Testis (tissue), 3 donors: ENCODE data around the gene ARSD. TPM values are rescaled to one million over a fixed set of nuclear protein-coding genes. Genes with fewer than 3 reads are reported as not detected.

Source experiments
- DNase-seq: peaks from one replicate; pipeline ENCODE4 v3.0.0-alpha.2; 2019
- H3K27ac ChIP-seq, 2 donors: fragments of 200-600 bp; sonication (generic); one replicate each; pipeline ENCODE4 v1.5.1; 2019
- H3K27me3 ChIP-seq: fragments of 200-600 bp; sonication (generic); one replicate; pipeline ENCODE4 v1.5.1; 2019
- H3K36me3 ChIP-seq: fragments of 200-600 bp; sonication (generic); one replicate; pipeline ENCODE4 v1.5.1; 2017; ENCODE audit warnings: low read depth; ENCODE audit errors: missing control alignments
- H3K4me1 ChIP-seq: fragments of 200-600 bp; sonication (generic); one replicate; pipeline ENCODE4 v1.5.1; 2019
- H3K4me3 ChIP-seq, 2 donors: fragments of 200-600 bp; sonication (generic); one replicate each; pipeline ENCODE4 v1.5.1; 2017 to 2019
- H3K9me3 ChIP-seq: fragments of 200-600 bp; sonication (generic); one replicate; pipeline ENCODE4 v1.5.1; 2017
- POLR2A ChIP-seq: fragments of 450-650 bp; IDR thresholded peaks from one replicate; pipeline ENCODE4 v1.6.1; 2017; ENCODE audit warnings: antibody characterized with exemption, mild to moderate bottlenecking, moderate library complexity
- WGBS, 2 donors: methylation state at CpG; one replicate each; pipeline ENCODE4 v1.1.5; 2018; 5-methylcytosine and 5-hydroxymethylcytosine counted together
- intact Hi-C: fragments of 100-400 bp; cut with DNase I; formaldehyde crosslinking; loops from one replicate; pipeline ENCODE4 v1.15.1; 2023; ENCODE audit warnings: low total_unique reads
- polyA plus RNA-seq: library from polyadenylated mRNA; stranded (reverse); fragments of 350-450 nt; fragmentation: Illumina TruSeq; extraction: RNeasy Lipid Tissue Mini Kit (QIAGEN cat#74804); gene quantifications from one replicate; pipeline ENCODE4 v1.2.3, GENCODE V29; 2014; ENCODE audit warnings: low read depth, low replicate concordance; ENCODE audit not compliant: insufficient read depth
- total RNA-seq, 2 donors: library from RNA; depleted of rRNA; stranded (reverse); fragments of >200 nt; gene quantifications; one replicate each; pipeline ENCODE4 v1.2.3, GENCODE V29; 2016
- TF ChIP-seq, protein P1 (sequence below), 3 experiments: fragments of 450-650 bp in 2 of 3; fragments of 200-600 bp in 1 of 3; sonication (generic) in 1 of 3; IDR thresholded peaks; one replicate each; pipeline ENCODE4 v1.5.1; 2016 to 2019; ENCODE audit warnings: antibody characterized with exemption in 3 of 3, mild to moderate bottlenecking in 2 of 3, moderate library complexity in 1 of 3

ARSD gene
- total and polyA plus RNA-seq, 3 donors from 2014 or later: 14.6 to 37.0 (median 25.4) TPM

DNA sequence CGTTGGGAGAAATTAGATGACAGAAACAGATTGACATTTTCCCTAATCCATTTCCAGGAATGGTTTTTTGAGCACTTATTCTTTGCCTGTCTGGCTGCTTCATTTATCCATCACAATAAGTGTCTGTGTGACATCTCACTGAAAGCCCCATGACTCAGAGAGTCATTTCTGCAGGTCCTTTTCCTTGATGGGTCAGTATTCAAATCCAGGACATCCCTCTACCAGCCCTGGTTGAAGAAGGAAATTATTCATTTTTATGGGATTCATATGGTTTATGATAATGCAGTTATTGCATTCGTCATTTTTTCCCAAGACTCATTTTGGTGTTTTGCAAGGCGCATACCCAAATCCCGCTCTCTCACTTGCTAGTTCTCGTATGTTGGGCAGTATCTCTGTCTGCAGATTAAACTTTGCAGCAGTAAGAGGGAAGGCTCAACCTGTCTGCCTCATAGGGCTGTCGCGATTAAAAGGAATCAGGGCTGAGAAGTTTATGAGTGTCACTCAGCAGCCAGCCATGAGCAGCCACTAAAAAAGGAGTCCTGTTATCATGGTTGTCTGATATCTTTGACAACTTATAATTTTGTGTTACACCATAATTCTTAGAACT lies 56.4 kb downstream of the ARSD start:
- intact Hi-C loops: no loop called here
- 85 to 87% methylated on average over 6 to 7 of the region's 7 CpGs for WGBS, 2 donors
- Histone ChIP-seq H3K9me3 (no peaks in the 10 kb centered on the region), H3K36me3 (no peaks in the 10 kb centered on the region), H3K4me1 (no peaks in the 10 kb centered on the region), H3K27ac (no peak overlapping the region), H3K27me3 (no peaks in the 10 kb centered on the region), H3K4me3 (no peak overlapping the region)
- TF ChIP-seq, protein P1, sequence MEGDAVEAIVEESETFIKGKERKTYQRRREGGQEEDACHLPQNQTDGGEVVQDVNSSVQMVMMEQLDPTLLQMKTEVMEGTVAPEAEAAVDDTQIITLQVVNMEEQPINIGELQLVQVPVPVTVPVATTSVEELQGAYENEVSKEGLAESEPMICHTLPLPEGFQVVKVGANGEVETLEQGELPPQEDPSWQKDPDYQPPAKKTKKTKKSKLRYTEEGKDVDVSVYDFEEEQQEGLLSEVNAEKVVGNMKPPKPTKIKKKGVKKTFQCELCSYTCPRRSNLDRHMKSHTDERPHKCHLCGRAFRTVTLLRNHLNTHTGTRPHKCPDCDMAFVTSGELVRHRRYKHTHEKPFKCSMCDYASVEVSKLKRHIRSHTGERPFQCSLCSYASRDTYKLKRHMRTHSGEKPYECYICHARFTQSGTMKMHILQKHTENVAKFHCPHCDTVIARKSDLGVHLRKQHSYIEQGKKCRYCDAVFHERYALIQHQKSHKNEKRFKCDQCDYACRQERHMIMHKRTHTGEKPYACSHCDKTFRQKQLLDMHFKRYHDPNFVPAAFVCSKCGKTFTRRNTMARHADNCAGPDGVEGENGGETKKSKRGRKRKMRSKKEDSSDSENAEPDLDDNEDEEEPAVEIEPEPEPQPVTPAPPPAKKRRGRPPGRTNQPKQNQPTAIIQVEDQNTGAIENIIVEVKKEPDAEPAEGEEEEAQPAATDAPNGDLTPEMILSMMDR (IDR thresholded peaks at IDR 0.05): no peak
- TF ChIP-seq POLR2A: no peak
- DNase-seq: no peak

DNA sequence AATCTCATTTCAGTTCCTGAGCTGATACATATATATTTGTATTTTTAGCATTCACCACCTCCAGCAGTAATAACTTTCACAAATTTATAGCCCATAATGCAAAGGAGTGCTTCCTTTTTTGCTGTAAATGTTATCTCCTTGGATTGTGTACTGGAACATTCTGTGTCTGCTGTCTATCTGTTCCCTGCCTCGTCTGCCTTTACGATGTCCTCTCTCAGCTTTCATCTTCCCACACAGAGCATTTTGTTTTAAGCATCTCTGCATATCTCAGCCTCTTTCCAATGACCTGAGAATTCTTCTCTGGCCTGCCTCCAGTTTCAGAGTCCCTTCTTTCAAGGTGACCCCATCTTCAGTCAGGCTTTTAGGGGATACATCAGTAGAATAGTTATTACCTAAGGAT lies 57.3 kb downstream of the ARSD start:
- 25 to 39% methylated on average over 2 of the region's 2 CpGs for WGBS, 2 donors
- intact Hi-C loops: no loop called here
- H3K4me1 ChIP-seq: no peaks in the 10 kb centered on the region

DNA sequence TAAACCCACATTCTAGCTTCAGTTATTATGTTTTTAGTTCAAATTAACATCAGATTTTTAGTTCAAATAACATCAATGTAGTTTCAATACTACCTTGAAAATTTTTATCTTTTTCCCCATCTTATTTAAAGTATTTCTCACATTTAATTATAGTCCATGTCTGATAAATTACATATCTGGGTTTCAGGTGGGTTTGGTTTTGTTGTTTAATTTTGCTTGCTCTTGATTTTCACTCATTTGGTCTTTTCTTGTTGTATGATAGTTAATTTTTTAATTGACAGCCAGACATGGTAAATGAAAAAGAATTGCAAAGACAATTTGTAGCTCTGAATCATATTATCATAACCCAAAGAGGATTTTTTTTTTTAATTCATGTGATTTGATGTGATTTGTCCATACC lies 58.5 kb downstream of the ARSD start:
- H3K27me3 ChIP-seq: no peaks in the 10 kb centered on the region
- TF ChIP-seq, protein P1 (IDR thresholded peaks at IDR 0.05): no peak
- TF ChIP-seq POLR2A: no peak
- no peak for DNase-seq
- no peak overlapping the region for H3K4me3 ChIP-seq
- no peaks in the 10 kb centered on the region for H3K36me3 ChIP-seq
- no peaks in the 10 kb centered on the region for H3K4me1 ChIP-seq
- H3K9me3 ChIP-seq: no peaks in the 10 kb centered on the region
- no peak overlapping the region for H3K27ac ChIP-seq
- intact Hi-C loops: no loop called here

More for the DNA sequence above, 57.3 kb downstream of the ARSD start:
- Histone ChIP-seq H3K4me3 (no peak overlapping the region), H3K9me3 (no peaks in the 10 kb centered on the region), H3K27ac (no peak overlapping the region), H3K27me3 (no peaks in the 10 kb centered on the region), H3K36me3 (no peaks in the 10 kb centered on the region)
- no peak for TF ChIP-seq POLR2A
- TF ChIP-seq, protein P1 (IDR thresholded peaks at IDR 0.05): no peak
- DNase-seq: no peak

DNA sequence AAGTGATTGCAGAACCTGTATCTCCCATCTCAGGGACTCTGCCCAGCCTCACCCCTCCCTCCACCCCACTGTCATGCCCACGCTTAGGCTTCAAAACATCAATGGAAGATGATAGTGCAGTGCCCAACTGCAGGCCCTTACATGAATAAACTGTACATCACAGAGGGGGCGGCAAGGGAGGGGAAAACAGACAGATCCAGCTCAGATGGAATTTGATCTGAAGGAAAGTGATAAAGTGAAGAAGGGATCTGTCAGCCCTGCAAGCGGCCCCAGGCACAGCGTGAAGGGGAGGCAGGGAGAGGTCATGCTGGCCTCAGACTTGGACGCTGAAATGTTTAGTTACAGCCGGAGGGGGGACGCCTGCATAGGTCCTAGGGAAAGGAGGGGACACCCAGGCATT lies 61.9 kb downstream of the ARSD start:
- Histone ChIP-seq H3K4me1 (no peaks in the 10 kb centered on the region), H3K9me3 (no peaks in the 10 kb centered on the region), H3K4me3 (no peak overlapping the region), H3K36me3 (no peaks in the 10 kb centered on the region), H3K27ac (no peak overlapping the region), H3K27me3 (no peaks in the 10 kb centered on the region)
- no peak for TF ChIP-seq POLR2A
- TF ChIP-seq, protein P1 (IDR thresholded peaks at IDR 0.05): no peak
- intact Hi-C loops: no loop called here
- DNase-seq: no peak
- WGBS, 2 donors: 77 to 100% methylated on average over 2 to 7 of the region's 7 CpGs

DNA sequence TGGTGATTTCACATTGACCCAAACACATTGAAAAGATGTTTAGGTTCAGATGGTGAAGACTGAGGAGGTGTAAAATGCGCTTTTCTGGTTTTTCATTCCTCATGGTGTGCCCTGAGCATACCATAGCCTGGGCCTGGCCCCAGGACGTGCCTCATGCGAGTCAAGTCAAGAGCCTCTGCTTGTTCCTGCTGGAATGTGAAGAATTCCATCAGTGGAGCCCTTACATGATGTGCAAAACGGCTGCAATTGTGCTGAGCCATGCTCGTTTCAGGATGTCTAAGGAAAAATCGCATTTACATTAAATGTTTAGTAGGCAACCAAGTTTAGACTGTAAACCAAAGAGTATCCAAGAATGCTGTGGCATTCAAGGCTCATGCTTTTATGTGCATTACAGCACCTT lies 65.5 kb downstream of the ARSD start:
- Histone ChIP-seq H3K36me3 (no peaks in the 10 kb centered on the region), H3K27ac (no peak overlapping the region), H3K27me3 (no peaks in the 10 kb centered on the region), H3K4me1 (no peaks in the 10 kb centered on the region), H3K4me3 (no peak overlapping the region), H3K9me3 (no peaks in the 10 kb centered on the region)
- TF ChIP-seq, protein P1 (IDR thresholded peaks at IDR 0.05): no peak
- TF ChIP-seq POLR2A: no peak
- intact Hi-C loops: no loop called here
- 71 to 87% methylated on average over 3 to 6 of the region's 6 CpGs for WGBS, 2 donors
- no peak for DNase-seq
